ENCODE results near the gene CCNG2. TPM values are rescaled to one million over a fixed set of nuclear protein-coding genes. Genes with fewer than 3 reads are reported as not detected.

The CCNG2 gene
- total RNA-seq, 1 experiment from 2014 or later: 25.6 TPM

DNA sequence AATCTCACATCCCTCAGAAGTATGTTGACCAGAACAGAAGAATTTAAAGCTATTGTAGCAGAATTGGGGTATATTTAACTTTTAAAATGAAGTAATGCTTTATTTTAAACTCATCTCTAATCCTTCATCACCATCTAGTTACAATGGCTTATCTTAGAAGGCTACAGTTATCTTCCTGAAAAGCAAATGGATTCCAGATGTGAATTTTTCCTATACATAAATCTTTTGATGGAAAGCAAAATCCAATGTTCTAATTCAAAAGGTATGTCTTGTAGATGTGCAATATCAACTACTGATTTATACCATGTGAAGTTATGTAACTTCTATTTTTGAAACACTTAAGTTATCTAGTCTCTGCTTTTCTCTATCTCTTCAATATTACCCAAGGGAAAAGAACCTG, 47.6 kb downstream of the CCNG2 start:
- no peaks in the 10 kb centered on the region for H3K27me3 ChIP-seq (replicated peaks; ENCODE audit: control insufficient read depth, insufficient read depth, low read length)
- BruUV-seq (replicated peaks): no TSS peak
- H3K27me3 Mint-ChIP-seq (ENCODE audit: insufficient read depth, unreplicated experiment): peaks cover 2% of the 10 kb centered on the region
- peaks cover 9% of the 10 kb centered on the region; the same call in 1 of the 2 replicates for H3K4me1 ChIP-seq
- no peaks in the 10 kb centered on the region for H3K36me3 Mint-ChIP-seq (ENCODE audit: insufficient read depth, unreplicated experiment)
- no peak overlapping the region for H3K27ac Mint-ChIP-seq (ENCODE audit: unreplicated experiment)
- no peak overlapping the region for H3K4me3 ChIP-seq (ENCODE audit: low read depth, low read length)
- intact Hi-C loops (cut with micrococcal nuclease; ENCODE audit: unreplicated experiment): no loop called here
- peaks cover 8% of the 10 kb centered on the region for H3K4me1 Mint-ChIP-seq (ENCODE audit: low read depth, unreplicated experiment)
- TF ChIP-seq, protein P1, sequence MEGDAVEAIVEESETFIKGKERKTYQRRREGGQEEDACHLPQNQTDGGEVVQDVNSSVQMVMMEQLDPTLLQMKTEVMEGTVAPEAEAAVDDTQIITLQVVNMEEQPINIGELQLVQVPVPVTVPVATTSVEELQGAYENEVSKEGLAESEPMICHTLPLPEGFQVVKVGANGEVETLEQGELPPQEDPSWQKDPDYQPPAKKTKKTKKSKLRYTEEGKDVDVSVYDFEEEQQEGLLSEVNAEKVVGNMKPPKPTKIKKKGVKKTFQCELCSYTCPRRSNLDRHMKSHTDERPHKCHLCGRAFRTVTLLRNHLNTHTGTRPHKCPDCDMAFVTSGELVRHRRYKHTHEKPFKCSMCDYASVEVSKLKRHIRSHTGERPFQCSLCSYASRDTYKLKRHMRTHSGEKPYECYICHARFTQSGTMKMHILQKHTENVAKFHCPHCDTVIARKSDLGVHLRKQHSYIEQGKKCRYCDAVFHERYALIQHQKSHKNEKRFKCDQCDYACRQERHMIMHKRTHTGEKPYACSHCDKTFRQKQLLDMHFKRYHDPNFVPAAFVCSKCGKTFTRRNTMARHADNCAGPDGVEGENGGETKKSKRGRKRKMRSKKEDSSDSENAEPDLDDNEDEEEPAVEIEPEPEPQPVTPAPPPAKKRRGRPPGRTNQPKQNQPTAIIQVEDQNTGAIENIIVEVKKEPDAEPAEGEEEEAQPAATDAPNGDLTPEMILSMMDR (IDR thresholded peaks at IDR 0.05; ENCODE audit: insufficient read depth in 1 of 2, low read depth in 1 of 2, low read length in 1 of 2, severe bottlenecking in 1 of 2, unreplicated experiment in 1 of 2): no peak
- no peaks in the 10 kb centered on the region for H3K9me3 ChIP-seq
- no peak overlapping the region for H3K4me3 Mint-ChIP-seq (ENCODE audit: unreplicated experiment)
- H3K36me3 ChIP-seq (ENCODE audit: control insufficient read depth, insufficient read depth, low read length): no peaks in the 10 kb centered on the region
- DNase-seq: no peak
- ChIA-PET CTCF (interaction anchor here (1.7 to 3.8 kb wide), 4 partner anchors 109 to 158 kb away, joined by 7 to 49 read pairs (median 17); no protein-coding TSS in a partner anchor), POLR2A (no interaction called here)
- no peaks in the 10 kb centered on the region for H3K9me3 Mint-ChIP-seq (ENCODE audit: unreplicated experiment)

DNA sequence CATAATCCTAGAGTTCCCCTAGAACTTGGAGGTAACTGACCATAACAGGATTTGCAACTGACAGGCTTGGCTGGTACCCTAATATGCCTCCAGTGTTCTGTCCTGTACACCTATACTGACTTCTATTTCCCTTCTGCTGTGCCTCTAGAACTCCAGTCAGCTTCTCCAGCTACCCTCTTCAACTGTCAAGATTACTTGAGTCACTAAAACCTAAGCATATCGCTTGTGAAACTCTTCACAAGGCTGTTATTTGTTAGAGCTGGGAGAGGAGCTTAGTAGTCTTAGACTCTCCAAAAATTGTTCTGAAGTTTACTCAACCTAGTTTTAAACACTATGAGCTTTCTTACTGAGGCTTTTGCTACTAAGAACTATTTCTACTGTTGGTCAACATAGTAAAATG, 52.0 kb downstream of the CCNG2 start:
- no peak overlapping the region for H3K4me3 Mint-ChIP-seq (ENCODE audit: unreplicated experiment)
- H3K4me1 ChIP-seq: no peaks in the 10 kb centered on the region
- H3K9me3 Mint-ChIP-seq (ENCODE audit: unreplicated experiment): no peaks in the 10 kb centered on the region
- no peaks in the 10 kb centered on the region; the same call in 1 of the 2 replicates for H3K27me3 ChIP-seq (replicated peaks; ENCODE audit: control insufficient read depth, insufficient read depth, low read length)
- TF ChIP-seq, protein P1 (IDR thresholded peaks at IDR 0.05; ENCODE audit: insufficient read depth in 1 of 2, low read depth in 1 of 2, low read length in 1 of 2, severe bottlenecking in 1 of 2, unreplicated experiment in 1 of 2): no peak
- intact Hi-C loops (cut with micrococcal nuclease; ENCODE audit: unreplicated experiment): no loop called here
- H3K4me1 Mint-ChIP-seq (ENCODE audit: low read depth, unreplicated experiment): no peaks in the 10 kb centered on the region
- DNase-seq: no peak
- BruUV-seq (replicated peaks): no TSS peak
- no peak overlapping the region for H3K4me3 ChIP-seq (ENCODE audit: low read depth, low read length)
- POLR2A ChIA-PET: no interaction called here
- no peaks in the 10 kb centered on the region for H3K36me3 Mint-ChIP-seq (ENCODE audit: insufficient read depth, unreplicated experiment)
- peaks cover 6% of the 10 kb centered on the region for H3K27me3 Mint-ChIP-seq (ENCODE audit: insufficient read depth, unreplicated experiment)
- H3K36me3 ChIP-seq (ENCODE audit: control insufficient read depth, insufficient read depth, low read length): no peaks in the 10 kb centered on the region
- no peaks in the 10 kb centered on the region for H3K9me3 ChIP-seq
- CTCF ChIA-PET: no interaction called here
- H3K27ac Mint-ChIP-seq (ENCODE audit: unreplicated experiment): no peak overlapping the region

DNA sequence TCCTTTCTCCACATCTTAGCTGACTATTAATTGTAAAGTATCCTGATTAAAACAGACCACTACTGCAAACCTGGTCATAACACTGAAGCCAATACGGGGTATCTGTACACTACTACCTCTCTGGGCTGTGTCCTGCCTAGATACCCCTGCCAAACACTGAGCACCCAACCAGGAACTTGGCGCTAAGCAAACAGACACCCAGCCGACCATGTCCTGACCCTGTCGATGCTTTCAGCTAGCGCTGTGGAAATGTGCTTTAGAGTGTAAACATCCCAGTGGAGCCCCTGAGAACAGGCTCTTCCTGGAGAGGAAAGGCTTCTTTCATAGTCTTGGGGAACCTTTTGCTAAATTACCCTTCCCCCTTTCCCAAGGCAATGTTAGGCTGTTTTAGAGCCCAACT, 52.9 kb downstream of the CCNG2 start:
- no peaks in the 10 kb centered on the region for H3K36me3 Mint-ChIP-seq (ENCODE audit: insufficient read depth, unreplicated experiment)
- DNase-seq: no peak
- no peak overlapping the region for H3K4me3 Mint-ChIP-seq (ENCODE audit: unreplicated experiment)
- CTCF ChIA-PET: no interaction called here
- peaks cover 6% of the 10 kb centered on the region for H3K27me3 Mint-ChIP-seq (ENCODE audit: insufficient read depth, unreplicated experiment)
- no peak overlapping the region for H3K4me3 ChIP-seq (ENCODE audit: low read depth, low read length)
- intact Hi-C loops (cut with micrococcal nuclease; ENCODE audit: unreplicated experiment): no loop called here
- H3K9me3 Mint-ChIP-seq (ENCODE audit: unreplicated experiment): no peaks in the 10 kb centered on the region
- H3K4me1 ChIP-seq: no peaks in the 10 kb centered on the region
- no peak overlapping the region for H3K27ac Mint-ChIP-seq (ENCODE audit: unreplicated experiment)
- no peaks in the 10 kb centered on the region for H3K4me1 Mint-ChIP-seq (ENCODE audit: low read depth, unreplicated experiment)
- POLR2A ChIA-PET: no interaction called here
- H3K36me3 ChIP-seq (ENCODE audit: control insufficient read depth, insufficient read depth, low read length): no peaks in the 10 kb centered on the region
- H3K9me3 ChIP-seq: no peaks in the 10 kb centered on the region
- BruUV-seq (replicated peaks): no TSS peak
- TF ChIP-seq, protein P1 (IDR thresholded peaks at IDR 0.05; ENCODE audit: insufficient read depth in 1 of 2, low read depth in 1 of 2, low read length in 1 of 2, severe bottlenecking in 1 of 2, unreplicated experiment in 1 of 2): no peak
- no peaks in the 10 kb centered on the region; the same call in 1 of the 2 replicates for H3K27me3 ChIP-seq (replicated peaks; ENCODE audit: control insufficient read depth, insufficient read depth, low read length)
